HepG2 (cell line): Measurements from ENCODE around the gene RAB1B. TPM values are rescaled to one million over a fixed set of nuclear protein-coding genes. Genes with fewer than 3 reads are reported as not detected.

Experiments
- ATAC-seq: fragments of 200-7000 bp; cut with Tn5 transposase; 3 replicates; pipeline ENCODE4 v1.9.1; 2020; ENCODE audit warnings: mild to moderate bottlenecking, moderate library complexity
- BruUV-seq: library from RNA; stranded (reverse); fragments of 400-500 nt; replicated peaks from 2 replicates; lab custom pipeline; 2021; lab: Mats Ljungman, UMichigan
- CTCF ChIA-PET: fragments of 300-600 bp; formaldehyde crosslinking; extraction: SDS; loops from one replicate; lab custom pipeline; 2021; ENCODE audit warnings: low total read pairs, inconsistent platforms, low intra/inter-chr PET ratio; lab: Yijun Ruan, JAX
- POLR2A ChIA-PET: fragments of 350-600 bp; sonication (Branson Sonifier 250); formaldehyde crosslinking; loops from one replicate; lab custom pipeline; 2020; ENCODE audit warnings: antibody characterized with exemption, inconsistent platforms; lab: Yijun Ruan, JAX
- DNase-seq: peaks from one replicate; pipeline ENCODE4 v3.0.0-alpha.2; 2015; ENCODE audit warnings: low spot score
- FAIRE-seq: peaks from 3 replicates; lab custom pipeline; 2011; peaks lifted over from hg19 to GRCh38; lab: Jason Lieb, UNC
- H2AFZ ChIP-seq: one replicate; pipeline ENCODE4 v1.6.1; 2011; ENCODE audit warnings: low read length, inconsistent platforms
- H3K27ac ChIP-seq: fragments of 300-600 bp; 3 replicates; pipeline ENCODE4 v1.8.0; 2011; ENCODE audit warnings: mixed run types, mild to moderate bottlenecking, mixed read lengths, low read length, inconsistent platforms; ENCODE audit not compliant: insufficient read depth; ENCODE audit errors: extremely low read length
- H3K27me3 ChIP-seq, 2 experiments: fragments of 200-600 bp in 1 of 2; 2 replicates in 1 of 2; 3 replicates in 1 of 2; pipeline versions ENCODE4 v1.6.0 to v1.8.0; 2011; ENCODE audit warnings: low read length in 2 of 2, mild to moderate bottlenecking in 2 of 2, moderate library complexity in 2 of 2, inconsistent platforms in 1 of 2; ENCODE audit not compliant: insufficient read depth in 2 of 2, control insufficient read depth in 1 of 2
- H3K36me3 ChIP-seq, 2 experiments: fragments of 200-600 bp in 1 of 2; replicated peaks in 1 of 2; 2 replicates in 1 of 2; 3 replicates in 1 of 2; pipeline versions ENCODE4 v1.5.1 to v1.8.0; 2011; ENCODE audit warnings: low read length in 2 of 2, inconsistent platforms in 1 of 2; ENCODE audit not compliant: insufficient read depth in 2 of 2, control insufficient read depth in 1 of 2
- H3K4me1 ChIP-seq: 2 replicates; pipeline ENCODE4 v1.5.1; 2012; ENCODE audit warnings: low read length, inconsistent platforms; ENCODE audit not compliant: insufficient read depth
- H3K4me2 ChIP-seq: 2 replicates; pipeline ENCODE4 v1.6.0; 2011; ENCODE audit warnings: low read depth, low read length, inconsistent platforms
- H3K4me3 ChIP-seq, 3 experiments: fragments of 200-600 bp in 1 of 3; sonication (generic), shearing (Covaris generic) in 1 of 3; replicated peaks in 1 of 3; 2 replicates each; pipeline ENCODE4 v1.5.1; 2011 to 2016; ENCODE audit warnings: low read length in 3 of 3, inconsistent platforms in 2 of 3, low read depth in 2 of 3, mild to moderate bottlenecking in 2 of 3, control low read depth in 1 of 3, mixed read lengths in 1 of 3; ENCODE audit not compliant: insufficient read depth in 1 of 3
- H3K79me2 ChIP-seq: one replicate; pipeline ENCODE4 v1.6.1; 2011; ENCODE audit warnings: low read length, inconsistent platforms; ENCODE audit not compliant: insufficient read depth
- H3K9ac ChIP-seq: 2 replicates; pipeline ENCODE4 v1.6.0; 2011; ENCODE audit warnings: mild to moderate bottlenecking, low read depth, low read length, inconsistent platforms; ENCODE audit not compliant: insufficient read depth
- H3K9me3 ChIP-seq: 2 replicates; pipeline ENCODE4 v1.5.1; 2012; ENCODE audit warnings: mild to moderate bottlenecking, low read length
- H4K20me1 ChIP-seq: 2 replicates; pipeline ENCODE4 v1.6.0; 2011; ENCODE audit warnings: inconsistent platforms, mild to moderate bottlenecking, low read length, moderate library complexity; ENCODE audit not compliant: insufficient read depth
- AGO2 ChIP-seq: fragments of 200-400 bp; formaldehyde crosslinking; optimal IDR thresholded peaks from 2 replicates; pipeline ENCODE3; 2017; ENCODE audit warnings: mild to moderate bottlenecking, low read depth, low read length, moderate library complexity
- GABPB1 ChIP-seq: IDR thresholded peaks from 2 replicates; pipeline ENCODE4 v1.6.1; 2016; ENCODE audit warnings: mild to moderate bottlenecking, missing genetic modification reagents, moderate library complexity, missing compliant biosample characterization
- GMEB1 ChIP-seq: sonication (generic); formaldehyde crosslinking; IDR thresholded peaks from 2 replicates; pipeline ENCODE4 v1.5.1; 2020; ENCODE audit warnings: missing genetic modification reagents, mild to moderate bottlenecking, borderline replicate concordance
- HHEX ChIP-seq: IDR thresholded peaks from 2 replicates; pipeline ENCODE4 v1.6.1; 2016; ENCODE audit warnings: control low read depth
- MTA1 ChIP-seq: sonication (generic); formaldehyde crosslinking; IDR thresholded peaks from 2 replicates; pipeline ENCODE4 v1.4.0; 2020; ENCODE audit warnings: missing genetic modification reagents, mild to moderate bottlenecking, borderline replicate concordance
- RBFOX2 ChIP-seq: fragments of 200-400 bp; formaldehyde crosslinking; IDR thresholded peaks from 2 replicates; pipeline ENCODE4 v1.6.1; 2017; ENCODE audit warnings: low read depth, mild to moderate bottlenecking, low read length
- ZNF567 ChIP-seq: sonication (generic); formaldehyde crosslinking; IDR thresholded peaks from 2 replicates; pipeline ENCODE4 v1.8.1; 2023; ENCODE audit warnings: mild to moderate bottlenecking, missing genetic modification reagents, borderline replicate concordance
- ZNF672 ChIP-seq: sonication (generic); formaldehyde crosslinking; IDR thresholded peaks from 2 replicates; pipeline ENCODE4 v1.8.1; 2022; ENCODE audit warnings: missing genetic modification reagents
- ZNF879 ChIP-seq: sonication (generic); formaldehyde crosslinking; IDR thresholded peaks from 2 replicates; pipeline ENCODE4 v1.8.1; 2023; ENCODE audit warnings: missing genetic modification reagents
- WGBS: methylation state at CpG from one replicate; pipeline ENCODE4 v1.1.6; 2017; ENCODE audit warnings: low lambda C conversion rate; 5-methylcytosine and 5-hydroxymethylcytosine counted together
- in situ Hi-C: cut with HindIII; loops from 2 replicates; pipeline ENCODE4 v1.10.0; 2017; ENCODE audit warnings: low pct_unique_long_range_greater_than_20kb; ENCODE audit not compliant: extremely low pct_ligation_motif_present
- intact Hi-C: fragments of 100-400 bp; cut with micrococcal nuclease; formaldehyde crosslinking; loops from one replicate; pipeline ENCODE4 v1.10.0; 2022; ENCODE audit not compliant: unreplicated experiment
- polyA plus RNA-seq, 8 experiments: library from polyadenylated mRNA; depleted of rRNA in 3 of 8; stranded (reverse) in 7 of 8; unstranded in 1 of 8; fragments of >200 nt; fragmentation: Illumina TruSeq in 4 of 8; extraction: Trizol in 4 of 8; gene quantifications; 2 replicates each; pipeline versions ENCODE4 v1.2.1 to v1.2.3, GENCODE V29; 2011 to 2016; ENCODE audit warnings: low read depth in 4 of 8, missing spikeins in 1 of 8, mixed read lengths in 1 of 8; ENCODE audit not compliant: insufficient read depth in 1 of 8
- total RNA-seq, 5 experiments: library from RNA; depleted of rRNA; stranded (reverse); fragments of >200 nt; fragmentation: Illumina TruSeq; extraction: Trizol; gene quantifications; 2 replicates each; pipeline ENCODE4 v1.2.3, GENCODE V29; 2016; ENCODE audit warnings: low read depth in 1 of 5

RAB1B gene
- total and polyA plus RNA-seq, 2 of the 13 experiments (the other 11 are each of a cell fraction or from before 2014, with no cell fraction given) = 77.9 to 87.9 TPM

DNA sequence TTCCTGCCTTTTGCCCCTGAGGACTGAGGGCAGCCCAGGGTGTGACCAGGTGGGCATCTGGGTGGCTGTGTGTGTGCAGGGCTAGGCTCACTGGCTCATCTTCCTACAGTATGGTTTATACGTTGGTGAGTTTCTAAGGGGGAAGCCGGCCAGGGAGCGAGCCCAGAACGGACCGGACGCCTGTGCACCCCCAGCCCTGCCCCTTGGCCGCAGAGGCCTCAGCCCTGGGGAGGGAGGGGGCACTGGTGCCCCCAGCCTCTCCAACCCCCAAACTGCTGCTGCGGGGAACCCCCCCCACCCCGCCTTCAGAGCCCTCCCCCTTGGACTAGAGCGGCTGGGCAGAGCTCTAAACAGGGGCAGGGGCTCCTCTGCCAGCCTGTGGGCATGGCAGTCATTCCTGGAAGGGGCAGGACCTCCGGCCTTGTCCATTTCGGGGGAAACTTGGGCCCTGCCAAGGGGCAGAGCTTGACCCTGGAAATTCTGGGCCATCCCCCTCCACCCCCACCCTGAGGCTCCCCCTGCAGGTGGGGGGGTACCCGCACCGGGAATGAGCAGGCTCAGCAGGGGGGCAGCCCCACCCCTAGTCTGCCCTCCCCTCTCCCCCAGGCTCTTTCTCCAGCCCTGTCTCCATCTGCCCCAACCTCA is 15.1 kb downstream of the RAB1B start:
- peaks cover 29% of the 10 kb centered on the region for H3K79me2 ChIP-seq
- H3K27ac ChIP-seq = no peak overlapping the region
- ATAC-seq (no peak), DNase-seq (no peak), FAIRE-seq (no peak)
- no peak overlapping the region for H3K4me3 ChIP-seq
- H3K4me2 ChIP-seq = no peak overlapping the region
- no peak overlapping the region for H2AFZ ChIP-seq
- peaks cover 5 to 23% of the 10 kb centered on the region in 2 experiments; a peak in 4 of 5 replicates for H3K36me3 ChIP-seq
- H3K27me3 ChIP-seq = peaks cover 3 to 9% of the 10 kb centered on the region in 2 experiments; a peak in 3 of 5 replicates
- 100% methylated on average over 1 of the region's 14 CpGs for WGBS
- no peaks in the 10 kb centered on the region for H3K9me3 ChIP-seq
- peaks cover 4% of the 10 kb centered on the region for H4K20me1 ChIP-seq
- in situ Hi-C loops = no loop called here
- ChIA-PET POLR2A (interaction anchor here (1.0 to 1.3 kb wide), 2 partner anchors 29 kb away, joined by 3 to 9 read pairs; no protein-coding TSS in a partner anchor), CTCF (interaction anchor here (1.8 kb wide), 1 partner anchor 44 kb away, joined by 8 read pairs; no protein-coding TSS in a partner anchor)
- TF ChIP-seq AGO2 (peak; percentile 24), HHEX (no peak), GABPB1 (CRISPR knock-in tag) (no peak), MTA1 (CRISPR knock-in tag) (no peak), ZNF567 (no peak), GMEB1 (CRISPR knock-in tag) (no peak), RBFOX2 (peak; percentile 65), ZNF672 (no peak), ZNF879 (CRISPR knock-in tag) (no peak)
- no peak overlapping the region for H3K9ac ChIP-seq
- no TSS peak for BruUV-seq
- peaks cover 62% of the 10 kb centered on the region for H3K4me1 ChIP-seq
- intact Hi-C loops = no loop called here
